Measurements from ENCODE around the gene PLBD1.

The PLBD1 gene

DNA sequence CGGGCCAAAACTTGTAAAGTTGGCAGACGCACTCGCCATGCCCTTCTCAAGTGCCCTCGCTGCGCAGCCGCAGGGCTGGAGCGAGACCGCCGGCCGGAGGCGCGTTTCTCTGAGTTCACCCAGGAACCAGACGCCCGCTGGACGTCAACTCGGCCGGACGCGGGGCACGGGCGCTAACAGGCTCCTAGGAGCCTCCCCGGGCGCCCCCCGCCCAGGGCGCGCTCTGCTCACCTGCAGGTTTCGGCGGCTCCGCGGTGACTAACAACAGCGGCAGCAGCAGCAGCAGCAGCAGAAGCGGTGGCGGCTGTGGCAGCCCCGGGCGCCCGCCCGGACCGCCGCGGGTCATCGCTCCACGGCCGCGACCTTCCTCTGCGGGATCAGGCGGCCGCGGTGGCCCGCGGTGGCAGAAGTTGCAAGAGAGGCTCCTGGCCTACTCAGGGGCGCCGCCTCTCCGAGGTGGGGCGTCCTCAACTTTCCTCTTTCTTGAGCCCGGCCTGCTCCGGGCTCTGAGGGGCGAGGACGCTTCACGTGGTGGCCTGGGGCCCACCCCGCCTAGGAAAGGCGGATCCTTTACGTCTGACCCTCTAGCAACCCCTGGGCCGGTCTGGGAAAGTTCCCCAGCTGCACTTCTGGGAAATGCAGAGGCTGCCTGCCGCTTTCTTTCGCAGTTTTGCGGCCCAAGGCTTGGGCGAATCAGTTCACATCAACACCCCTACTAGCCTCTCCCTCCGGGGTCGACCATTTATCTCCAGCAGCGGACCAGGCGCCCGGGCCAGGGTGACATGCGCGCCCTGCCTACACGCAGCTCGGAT, at the start of gene PLBD1:
Gene PLBD1, minus strand, starts transcription at position 533 of the 812 bp plus-strand sequence. Its CDS starts 187 bp downstream, at position 346.
- DNase-seq (ENCODE audit: insufficient read length, low spot score) (no peak), FAIRE-seq (no peak)

DNA sequence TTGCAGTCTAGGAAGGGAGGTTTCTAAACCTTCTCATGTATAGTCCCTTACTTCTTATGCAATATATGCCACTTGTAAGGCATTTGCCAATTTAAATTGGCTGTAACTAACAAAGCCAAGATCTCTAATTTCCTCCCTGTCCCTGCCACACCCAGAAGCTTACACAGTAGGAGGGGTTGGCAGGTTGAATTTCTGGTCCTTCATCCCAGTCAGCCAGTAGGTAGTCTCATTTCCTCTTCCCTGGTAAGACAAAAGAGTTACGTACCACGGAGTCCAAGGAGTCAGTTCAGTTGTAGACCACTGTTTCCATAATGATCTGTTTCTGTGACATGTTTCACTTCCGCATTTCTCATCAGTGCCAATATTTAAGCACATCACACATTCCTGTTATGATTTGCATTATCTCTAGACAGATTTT, 47.0 kb upstream of the PLBD1 start:
- no peak for DNase-seq (ENCODE audit: insufficient read length, low spot score)
- no peak for FAIRE-seq

- DNase-seq (ENCODE audit: insufficient read length, low spot score), result no peak
- no peak for FAIRE-seq
These were observed 46.0 kb upstream of the PLBD1 start for GRCh38 chr12:14613718-14614117.

- FAIRE-seq (no peak), DNase-seq (ENCODE audit: insufficient read length, low spot score) (no peak)
These were observed 45.3 kb upstream of the PLBD1 start for GRCh38 chr12:14612898-14613445.

- DNase-seq (ENCODE audit: insufficient read length, low spot score), result no peak
- no peak for FAIRE-seq
These were observed 44.6 kb upstream of the PLBD1 start for GRCh38 chr12:14612250-14612649.

GRCh38 chr12:14611640-14612203, 44.0 kb upstream of the PLBD1 start:
- FAIRE-seq, result no peak

GRCh38 chr12:14607568-14607967, 39.9 kb upstream of the PLBD1 start:
- no peak for FAIRE-seq
- no peak for DNase-seq (ENCODE audit: insufficient read length, low spot score)

More at GRCh38 chr12:14611640-14612203, 44.0 kb upstream of the PLBD1 start:
- no peak for DNase-seq (ENCODE audit: insufficient read length, low spot score)

- FAIRE-seq, result no peak
- DNase-seq (ENCODE audit: insufficient read length, low spot score), result no peak
These were observed 37.8 kb upstream of the PLBD1 start for GRCh38 chr12:14605401-14605989.

DNA sequence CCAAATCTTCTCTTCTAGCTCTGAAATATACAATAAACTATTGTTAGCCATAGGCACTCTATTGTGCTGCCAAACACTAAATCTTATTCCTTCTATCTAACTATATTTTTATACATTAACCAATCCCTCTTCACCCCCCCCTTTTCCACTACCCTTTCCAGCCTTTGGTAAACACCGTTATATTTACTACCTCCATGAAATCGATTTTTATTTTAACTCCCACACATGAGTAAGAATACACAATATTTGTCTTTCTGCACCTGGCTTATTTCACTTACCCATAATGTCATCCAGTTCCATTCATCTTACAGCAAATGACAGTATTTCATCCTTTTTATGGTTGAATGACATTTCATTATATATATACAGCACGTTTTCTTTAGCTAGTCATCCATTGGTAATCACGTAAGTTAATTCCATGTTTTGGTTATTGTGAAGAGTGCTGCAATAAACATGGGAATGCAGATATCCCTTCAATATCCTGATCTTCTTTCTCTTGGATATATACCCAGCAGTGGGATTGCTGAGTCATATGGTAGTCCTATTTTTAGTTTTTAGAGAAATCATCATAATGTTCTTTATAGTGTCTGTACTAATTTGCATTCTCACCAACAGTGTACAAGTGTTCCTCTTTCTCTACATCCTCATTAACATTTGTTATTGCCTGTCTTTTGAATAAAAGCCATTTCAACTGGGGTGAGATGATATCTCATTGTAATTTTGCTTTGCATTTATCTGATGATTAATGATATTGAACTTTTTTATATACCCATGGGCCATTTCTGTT, 34.2 kb upstream of the PLBD1 start:
- FAIRE-seq (no peak), DNase-seq (ENCODE audit: insufficient read length, low spot score) (no peak)

DNA sequence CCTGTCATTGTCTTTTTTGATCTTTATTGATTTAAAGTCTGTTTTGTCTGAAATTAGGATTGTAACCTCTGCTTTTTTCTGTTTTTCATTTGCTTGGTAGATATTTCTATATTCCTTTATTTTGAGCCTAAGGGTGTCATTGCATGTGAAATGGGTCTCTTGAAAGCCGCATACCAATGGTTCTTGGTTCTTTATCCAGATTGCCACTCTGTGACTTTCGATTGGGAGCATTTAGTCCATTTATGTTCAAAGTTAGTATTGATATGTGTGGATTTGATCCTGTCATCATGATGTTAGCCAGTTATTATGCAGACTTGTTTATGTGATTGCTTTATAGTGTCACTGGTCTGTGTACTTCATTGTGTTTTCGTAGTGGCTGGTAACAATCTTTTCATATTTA, 29.8 kb upstream of the PLBD1 start:
- FAIRE-seq (no peak), DNase-seq (ENCODE audit: insufficient read length, low spot score) (no peak)

DNA sequence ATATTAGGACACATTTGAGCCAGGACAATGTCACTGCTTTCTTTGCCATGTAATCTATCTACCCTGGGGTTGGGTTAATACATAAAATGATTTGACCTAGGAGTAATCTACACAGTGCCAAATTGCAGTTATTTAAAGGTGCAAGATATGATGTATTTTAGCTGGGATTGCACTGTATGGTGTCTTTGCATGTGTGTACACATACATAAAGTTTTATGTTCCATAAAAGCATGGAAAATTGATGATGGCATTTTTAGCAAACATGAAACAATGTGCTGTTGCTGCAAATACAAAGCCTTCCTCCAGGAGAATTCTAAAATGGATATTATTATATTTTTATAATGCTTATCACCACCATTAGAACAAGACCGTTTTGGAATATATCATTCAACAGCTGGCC, 24.0 kb upstream of the PLBD1 start:
- FAIRE-seq (no peak), DNase-seq (ENCODE audit: insufficient read length, low spot score) (no peak)

DNA sequence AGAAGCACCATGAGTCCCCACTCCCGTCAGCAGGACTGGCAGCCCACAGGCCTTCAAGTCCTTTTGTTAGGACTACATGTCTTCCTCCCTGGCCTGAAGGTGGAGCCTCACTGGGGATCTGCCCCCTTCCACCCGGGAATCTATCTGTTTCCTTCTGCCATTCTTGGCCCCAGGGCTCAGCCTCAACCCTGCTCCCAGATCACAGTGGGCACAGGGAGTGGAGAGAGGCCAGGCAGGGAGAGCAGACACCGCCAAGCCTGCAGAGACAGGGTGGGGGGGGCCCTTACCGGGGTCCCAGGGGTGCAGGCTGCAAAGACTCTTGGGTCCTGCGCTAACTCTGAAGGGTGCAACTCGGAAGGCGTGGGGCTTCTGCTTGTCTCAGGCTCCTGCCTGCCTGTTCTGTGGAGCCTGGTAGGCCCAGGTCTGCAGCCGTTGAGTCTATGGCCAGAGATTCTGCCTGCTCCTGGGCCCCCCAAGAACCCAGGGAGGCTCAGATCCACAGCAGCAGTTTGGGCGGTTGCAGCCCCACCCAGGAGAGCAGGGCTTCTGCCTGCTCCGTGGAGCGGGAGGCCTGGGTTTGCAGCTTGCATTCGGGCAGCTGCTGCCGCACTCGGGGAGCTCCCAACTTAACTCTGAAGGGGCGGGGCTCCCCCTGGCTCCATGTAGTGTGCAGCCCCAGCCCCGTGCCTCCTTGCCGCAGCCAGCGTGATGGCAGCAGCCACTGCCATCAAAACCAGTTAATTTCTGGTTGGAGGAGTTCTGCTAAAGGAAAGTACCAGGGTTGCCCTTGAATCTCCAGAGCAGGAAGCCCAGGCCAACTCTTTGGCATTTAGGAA, 21.7 kb upstream of the PLBD1 start:
- no peak for DNase-seq (ENCODE audit: insufficient read length, low spot score)
- FAIRE-seq, result no peak

GRCh38 chr12:14588571-14588970, 20.9 kb upstream of the PLBD1 start:
- FAIRE-seq (no peak), DNase-seq (ENCODE audit: insufficient read length, low spot score) (no peak)

- DNase-seq (ENCODE audit: insufficient read length, low spot score), result no peak
- FAIRE-seq, result no peak
These were observed 11.0 kb upstream of the PLBD1 start for GRCh38 chr12:14578646-14579045.

- DNase-seq (ENCODE audit: insufficient read length, low spot score) (no peak), FAIRE-seq (no peak)
These were observed 9.7 kb upstream of the PLBD1 start for GRCh38 chr12:14577344-14577743.

DNA sequence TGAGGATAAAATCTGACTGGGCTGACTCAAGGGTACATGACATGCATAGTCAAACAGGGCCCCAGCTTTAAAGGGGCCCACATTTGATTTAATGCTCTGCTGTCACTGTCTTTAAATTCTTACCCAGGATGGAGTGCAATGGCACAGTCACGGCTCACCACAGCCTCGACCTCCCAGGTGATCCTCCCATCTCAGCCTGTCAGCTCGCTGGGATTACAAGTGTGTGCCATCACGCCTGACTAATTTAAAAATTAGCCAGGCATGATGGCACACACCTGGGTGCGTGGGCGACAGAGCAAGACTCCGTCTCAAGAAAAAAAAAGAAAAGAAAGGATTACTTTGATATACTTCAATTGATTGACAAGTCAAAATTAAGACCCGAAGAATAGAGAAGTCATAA, 9.2 kb upstream of the PLBD1 start:
- FAIRE-seq, result no peak
- no peak for DNase-seq (ENCODE audit: insufficient read length, low spot score)

DNA sequence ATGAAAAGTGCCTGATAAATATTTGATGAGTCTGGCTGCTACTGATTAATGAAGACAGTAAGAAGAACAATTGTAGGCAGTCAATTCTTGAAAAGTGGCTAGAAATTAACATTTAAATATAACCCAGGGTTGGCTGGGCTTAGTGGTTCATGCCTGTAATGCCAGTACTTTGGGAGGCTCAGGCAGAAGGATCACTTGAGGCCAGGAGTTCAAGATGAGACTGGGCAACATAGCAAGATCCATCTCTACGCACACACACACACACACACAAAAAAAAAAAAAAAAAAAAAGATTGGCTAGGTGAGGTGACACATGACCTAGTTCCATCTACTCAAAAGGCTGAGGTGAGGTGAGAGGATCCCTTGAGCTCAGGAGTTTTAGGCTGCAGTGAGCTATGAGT, 7.9 kb upstream of the PLBD1 start:
- DNase-seq (ENCODE audit: insufficient read length, low spot score) (no peak), FAIRE-seq (no peak)

DNA sequence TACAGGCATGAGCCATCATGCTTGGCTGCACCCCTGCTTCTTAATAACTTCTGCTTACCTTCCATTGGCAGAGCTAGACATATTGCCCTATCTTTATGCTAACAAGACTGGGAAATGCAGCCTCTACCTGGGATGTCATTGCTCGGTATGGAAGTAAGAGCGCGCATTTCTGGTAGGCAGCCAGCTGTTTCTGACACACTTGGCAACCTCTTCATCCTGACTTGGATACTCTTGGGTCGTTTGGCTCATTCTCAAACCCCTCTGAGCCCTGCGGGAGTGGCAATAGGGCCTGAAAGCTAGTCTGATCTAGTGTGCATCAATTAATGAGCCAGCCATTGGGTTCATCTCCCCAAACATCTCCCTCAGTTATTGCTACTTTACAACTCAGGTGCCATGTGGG, 5.4 kb upstream of the PLBD1 start:
- no peak for FAIRE-seq

DNA sequence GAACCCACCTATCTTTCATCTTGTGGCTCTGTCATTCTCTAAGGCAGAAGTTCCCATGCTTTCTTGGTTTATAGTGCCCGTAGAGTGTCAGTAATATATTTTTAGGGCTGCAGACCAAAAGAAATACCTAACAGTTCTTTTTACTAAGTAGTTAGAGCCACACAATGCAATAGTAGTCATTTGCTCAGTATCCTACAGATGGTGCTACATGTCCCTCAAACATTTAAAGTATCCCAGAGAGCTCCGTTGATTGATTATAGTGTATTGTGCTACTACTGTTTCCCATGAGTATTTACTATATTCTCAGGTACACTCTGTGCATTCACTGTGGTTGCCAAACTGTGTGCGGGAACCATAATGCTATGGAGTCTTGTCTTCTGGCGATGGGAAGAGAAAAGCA, 4.7 kb upstream of the PLBD1 start:
- FAIRE-seq (no peak), DNase-seq (ENCODE audit: insufficient read length, low spot score) (no peak)

More for the DNA sequence above, 5.4 kb upstream of the PLBD1 start:
- DNase-seq (ENCODE audit: insufficient read length, low spot score), result no peak

- FAIRE-seq (no peak), DNase-seq (ENCODE audit: insufficient read length, low spot score) (no peak)
These were observed 4.1 kb upstream of the PLBD1 start for GRCh38 chr12:14571779-14572178.

Data from HTR-8/SVneo (cell line).